Tibial nerve (tissue), 4 donors: Measurements from ENCODE around the gene DCTPP1. TPM values are rescaled to one million over a fixed set of nuclear protein-coding genes. Genes with fewer than 3 reads are reported as not detected.
A peak's percentile ranks its signal among the peaks of the same experiment; 100 is the strongest.

Experiments used
- DNase-seq, 2 donors: peaks; one replicate each; pipeline ENCODE4 v3.0.0-alpha.2; 2019; ENCODE audit warnings: low spot score in 2 of 2
- H3K27ac ChIP-seq, 4 donors: fragments of 200-600 bp; sonication (generic) in 3 of 4; one replicate each; pipeline ENCODE4 v1.5.1; 2017 to 2019; ENCODE audit warnings: mild to moderate bottlenecking in 1 of 4
- H3K27me3 ChIP-seq, 2 donors: fragments of 200-600 bp; sonication (generic) in 1 of 2; one replicate each; pipeline versions ENCODE4 v1.5.1 to v1.6.0; 2017 to 2019
- H3K36me3 ChIP-seq, 3 donors: fragments of 200-600 bp; sonication (generic); one replicate each; pipeline ENCODE4 v1.5.1; 2018 to 2019
- H3K4me1 ChIP-seq, 4 donors: fragments of 200-600 bp; sonication (generic) in 3 of 4; one replicate each; pipeline ENCODE4 v1.5.1; 2017 to 2019
- H3K4me3 ChIP-seq, 4 donors: fragments of 200-600 bp; sonication (generic) in 3 of 4; one replicate each; pipeline ENCODE4 v1.5.1; 2017 to 2019; ENCODE audit warnings: mild to moderate bottlenecking in 1 of 4, moderate library complexity in 1 of 4
- H3K9me3 ChIP-seq, 4 donors: fragments of 200-600 bp; sonication (generic) in 3 of 4; one replicate each; pipeline ENCODE4 v1.5.1; 2017 to 2019
- EP300 ChIP-seq, 2 donors: sonication (generic); formaldehyde crosslinking; IDR thresholded peaks; one replicate each; pipeline ENCODE4 v1.6.1; 2017; ENCODE audit warnings: antibody characterized with exemption in 2 of 2, mild to moderate bottlenecking in 1 of 2
- POLR2A ChIP-seq, 2 donors: fragments of 450-650 bp; IDR thresholded peaks; one replicate each; pipeline ENCODE4 v1.6.1; 2017; ENCODE audit warnings: antibody characterized with exemption in 2 of 2, mild to moderate bottlenecking in 2 of 2, moderate library complexity in 2 of 2
- WGBS, 2 donors: methylation state at CpG; one replicate each; pipeline ENCODE4 v1.1.5; 2018; 5-methylcytosine and 5-hydroxymethylcytosine counted together
- total RNA-seq, 4 donors: library from RNA; depleted of rRNA; stranded (reverse); fragments of >200 nt; gene quantifications; one replicate each; pipeline ENCODE4 v1.1.0, GENCODE V29; 2016
- TF ChIP-seq, protein P1 (sequence below), 5 experiments: fragments of 200-600 bp in 3 of 5; fragments of 450-650 bp in 2 of 5; sonication (generic) in 3 of 5; IDR thresholded peaks; one replicate each; pipeline ENCODE4 v1.5.1; 2016 to 2019; ENCODE audit warnings: antibody characterized with exemption in 5 of 5, mild to moderate bottlenecking in 3 of 5, moderate library complexity in 2 of 5

Gene DCTPP1
- total RNA-seq, 4 donors from 2014 or later = 12.1 to 20.7 (median 16.1) TPM

- no peaks in the 10 kb centered on the region for H3K36me3 ChIP-seq
- peak within 1 kb of the TSS in 2 of 4 donors; percentile 48 to 69 for H3K27ac ChIP-seq
- peak within 1 kb of the TSS in 1 of 4 donors; percentile 27 for H3K4me3 ChIP-seq
- TF ChIP-seq POLR2A (IDR thresholded peaks at IDR 0.05) (no peak), EP300 (IDR thresholded peaks at IDR 0.05) (no peak)
- TF ChIP-seq, protein P1, sequence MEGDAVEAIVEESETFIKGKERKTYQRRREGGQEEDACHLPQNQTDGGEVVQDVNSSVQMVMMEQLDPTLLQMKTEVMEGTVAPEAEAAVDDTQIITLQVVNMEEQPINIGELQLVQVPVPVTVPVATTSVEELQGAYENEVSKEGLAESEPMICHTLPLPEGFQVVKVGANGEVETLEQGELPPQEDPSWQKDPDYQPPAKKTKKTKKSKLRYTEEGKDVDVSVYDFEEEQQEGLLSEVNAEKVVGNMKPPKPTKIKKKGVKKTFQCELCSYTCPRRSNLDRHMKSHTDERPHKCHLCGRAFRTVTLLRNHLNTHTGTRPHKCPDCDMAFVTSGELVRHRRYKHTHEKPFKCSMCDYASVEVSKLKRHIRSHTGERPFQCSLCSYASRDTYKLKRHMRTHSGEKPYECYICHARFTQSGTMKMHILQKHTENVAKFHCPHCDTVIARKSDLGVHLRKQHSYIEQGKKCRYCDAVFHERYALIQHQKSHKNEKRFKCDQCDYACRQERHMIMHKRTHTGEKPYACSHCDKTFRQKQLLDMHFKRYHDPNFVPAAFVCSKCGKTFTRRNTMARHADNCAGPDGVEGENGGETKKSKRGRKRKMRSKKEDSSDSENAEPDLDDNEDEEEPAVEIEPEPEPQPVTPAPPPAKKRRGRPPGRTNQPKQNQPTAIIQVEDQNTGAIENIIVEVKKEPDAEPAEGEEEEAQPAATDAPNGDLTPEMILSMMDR (IDR thresholded peaks at IDR 0.05) = no peak
- H3K27me3 ChIP-seq = no peaks in the 10 kb centered on the region
- 61 to 71% methylated on average over 8 to 11 of the region's 12 CpGs for WGBS, 2 donors
- H3K4me1 ChIP-seq = peaks cover 0 to 21% (median 5%) of the 10 kb centered on the region in 4 donors
- H3K9me3 ChIP-seq = no peaks in the 10 kb centered on the region
- no peak for DNase-seq
These were observed 47.5 kb downstream of the DCTPP1 start, which contains the start of gene SEPTIN1 for GRCh38 chr16:30382111-30382881. SEPTIN1 (minus strand) TSS chr16:30382561; CDS start chr16:30382542, 19 bp downstream.

DNA sequence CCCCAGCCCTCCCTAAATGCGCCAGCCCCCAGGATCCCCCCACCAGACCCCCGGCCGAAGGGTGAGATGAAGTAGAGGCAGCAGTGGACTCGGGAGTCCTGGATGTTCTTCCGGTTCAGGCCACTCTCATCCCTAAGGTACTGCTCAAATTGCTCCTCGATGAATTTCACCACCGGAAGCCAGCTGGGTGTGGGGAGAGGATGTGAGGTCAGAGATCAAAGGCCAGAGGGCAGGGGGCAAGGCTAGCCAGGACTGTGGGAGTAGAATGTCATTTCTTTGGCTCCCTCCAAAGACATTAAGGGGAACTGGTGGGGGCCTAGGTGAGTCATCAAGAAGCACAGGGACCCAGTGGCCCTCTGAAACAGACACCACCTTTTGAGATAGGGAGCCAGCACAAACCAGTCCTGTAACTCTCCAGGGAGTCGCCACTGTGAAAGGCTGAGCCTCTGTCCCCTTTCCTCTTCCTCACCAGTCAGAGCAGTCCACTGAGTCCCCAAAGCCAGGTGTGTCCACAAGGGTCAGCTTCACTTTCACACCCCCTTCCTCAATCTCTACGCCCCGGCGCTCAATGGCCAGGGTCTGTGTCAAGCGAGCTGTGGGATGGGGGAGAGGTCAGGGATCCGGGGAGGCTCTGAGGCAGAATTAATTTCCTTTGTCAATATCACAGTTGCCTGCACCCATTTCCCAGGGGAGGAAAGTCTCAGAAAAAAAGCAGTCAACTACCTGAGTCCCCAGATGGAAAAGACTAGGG lies 48.4 kb downstream of the DCTPP1 start:
- Histone ChIP-seq H3K27ac (peak overlapping the region in 2 of 4 donors; percentile 48 to 69), H3K4me3 (peak overlapping the region in 1 of 4 donors; percentile 27), H3K4me1 (peaks cover 0 to 29% (median 13%) of the 10 kb centered on the region in 4 donors), H3K9me3 (no peaks in the 10 kb centered on the region), H3K27me3 (no peaks in the 10 kb centered on the region), H3K36me3 (no peaks in the 10 kb centered on the region)
- TF ChIP-seq POLR2A (IDR thresholded peaks at IDR 0.05) (no peak), EP300 (IDR thresholded peaks at IDR 0.05) (no peak)
- TF ChIP-seq, protein P1 (IDR thresholded peaks at IDR 0.05) = no peak
- no peak for DNase-seq
- WGBS, 2 donors = 70 to 79% methylated on average over 12 to 13 of the region's 13 CpGs

GRCh38 chr16:30380803-30381208 lies 49.0 kb downstream of the DCTPP1 start:
- TF ChIP-seq, protein P1 (IDR thresholded peaks at IDR 0.05) = no peak
- TF ChIP-seq POLR2A (IDR thresholded peaks at IDR 0.05) (no peak), EP300 (IDR thresholded peaks at IDR 0.05) (no peak)
- H3K9me3 ChIP-seq = no peaks in the 10 kb centered on the region
- no peaks in the 10 kb centered on the region for H3K27me3 ChIP-seq
- peak overlapping the region in 1 of 4 donors; percentile 48 for H3K27ac ChIP-seq
- H3K4me1 ChIP-seq = peaks cover 0 to 29% (median 13%) of the 10 kb centered on the region in 4 donors
- no peaks in the 10 kb centered on the region for H3K36me3 ChIP-seq
- H3K4me3 ChIP-seq = no peak overlapping the region
- 70 to 80% methylated on average over 5 to 6 of the region's 6 CpGs for WGBS, 2 donors
- DNase-seq = no peak

DNA sequence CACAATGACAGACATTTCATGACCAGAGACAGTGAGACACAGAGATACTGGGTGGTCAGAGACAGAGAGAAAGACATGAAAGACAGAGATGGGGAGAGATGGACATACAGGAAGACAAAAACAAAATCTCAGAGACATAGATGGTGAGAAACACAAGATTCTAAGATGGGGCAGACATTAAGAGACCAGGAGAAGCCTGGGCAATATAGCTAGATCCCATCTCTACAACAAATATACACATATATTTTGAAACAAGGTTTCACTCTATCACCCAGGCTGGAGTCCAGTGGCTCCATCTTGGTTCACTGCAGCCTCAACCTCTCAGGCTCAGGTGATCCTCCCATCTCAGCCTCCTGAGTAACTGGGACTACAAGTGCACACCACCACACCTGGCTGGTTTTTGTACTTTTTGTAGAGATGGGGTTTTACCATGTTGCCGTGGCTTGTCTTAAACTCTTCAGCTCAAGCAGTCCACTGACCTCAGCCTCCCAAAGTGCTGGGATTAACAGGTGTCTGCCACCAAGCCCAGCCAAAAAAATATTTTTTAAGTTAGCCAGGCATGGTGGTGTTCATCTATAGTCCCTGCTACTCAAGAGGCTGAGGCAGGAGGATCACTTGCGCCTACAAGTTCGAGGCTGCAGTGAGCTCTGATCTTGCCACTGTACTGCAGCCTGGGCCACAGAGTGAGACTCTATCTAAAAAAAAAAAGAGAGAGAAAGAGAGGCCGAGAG lies 49.6 kb downstream of the DCTPP1 start:
- TF ChIP-seq, protein P1 (IDR thresholded peaks at IDR 0.05) = no peak
- TF ChIP-seq POLR2A (IDR thresholded peaks at IDR 0.05) = no peak
- no peak for TF ChIP-seq EP300 (IDR thresholded peaks at IDR 0.05)
- H3K4me1 ChIP-seq = peaks cover 0 to 29% (median 13%) of the 10 kb centered on the region in 4 donors
- H3K4me3 ChIP-seq = no peak overlapping the region
- H3K36me3 ChIP-seq = no peaks in the 10 kb centered on the region
- 82 to 85% methylated on average over 4 of the region's 4 CpGs for WGBS, 2 donors
- H3K27ac ChIP-seq = no peak overlapping the region
- no peaks in the 10 kb centered on the region for H3K27me3 ChIP-seq
- H3K9me3 ChIP-seq = no peaks in the 10 kb centered on the region
- DNase-seq = no peak
